Inflammatory macrophage treated with lipopolysaccharide for 1 hour (primary cell): ENCODE data around the gene DMAP1.
"Not testable (repeated sequence)": the region's sequence is repeated elsewhere in the genome, so short reads cannot be mapped to it uniquely, and the experiment has no call there.

ENCODE experiments used
- DNase-seq, 2 donors: peaks; one replicate each; pipeline ENCODE4 v3.0.0-alpha.2; 2020 to 2022

The DMAP1 gene, protein sequence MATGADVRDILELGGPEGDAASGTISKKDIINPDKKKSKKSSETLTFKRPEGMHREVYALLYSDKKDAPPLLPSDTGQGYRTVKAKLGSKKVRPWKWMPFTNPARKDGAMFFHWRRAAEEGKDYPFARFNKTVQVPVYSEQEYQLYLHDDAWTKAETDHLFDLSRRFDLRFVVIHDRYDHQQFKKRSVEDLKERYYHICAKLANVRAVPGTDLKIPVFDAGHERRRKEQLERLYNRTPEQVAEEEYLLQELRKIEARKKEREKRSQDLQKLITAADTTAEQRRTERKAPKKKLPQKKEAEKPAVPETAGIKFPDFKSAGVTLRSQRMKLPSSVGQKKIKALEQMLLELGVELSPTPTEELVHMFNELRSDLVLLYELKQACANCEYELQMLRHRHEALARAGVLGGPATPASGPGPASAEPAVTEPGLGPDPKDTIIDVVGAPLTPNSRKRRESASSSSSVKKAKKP

DNA sequence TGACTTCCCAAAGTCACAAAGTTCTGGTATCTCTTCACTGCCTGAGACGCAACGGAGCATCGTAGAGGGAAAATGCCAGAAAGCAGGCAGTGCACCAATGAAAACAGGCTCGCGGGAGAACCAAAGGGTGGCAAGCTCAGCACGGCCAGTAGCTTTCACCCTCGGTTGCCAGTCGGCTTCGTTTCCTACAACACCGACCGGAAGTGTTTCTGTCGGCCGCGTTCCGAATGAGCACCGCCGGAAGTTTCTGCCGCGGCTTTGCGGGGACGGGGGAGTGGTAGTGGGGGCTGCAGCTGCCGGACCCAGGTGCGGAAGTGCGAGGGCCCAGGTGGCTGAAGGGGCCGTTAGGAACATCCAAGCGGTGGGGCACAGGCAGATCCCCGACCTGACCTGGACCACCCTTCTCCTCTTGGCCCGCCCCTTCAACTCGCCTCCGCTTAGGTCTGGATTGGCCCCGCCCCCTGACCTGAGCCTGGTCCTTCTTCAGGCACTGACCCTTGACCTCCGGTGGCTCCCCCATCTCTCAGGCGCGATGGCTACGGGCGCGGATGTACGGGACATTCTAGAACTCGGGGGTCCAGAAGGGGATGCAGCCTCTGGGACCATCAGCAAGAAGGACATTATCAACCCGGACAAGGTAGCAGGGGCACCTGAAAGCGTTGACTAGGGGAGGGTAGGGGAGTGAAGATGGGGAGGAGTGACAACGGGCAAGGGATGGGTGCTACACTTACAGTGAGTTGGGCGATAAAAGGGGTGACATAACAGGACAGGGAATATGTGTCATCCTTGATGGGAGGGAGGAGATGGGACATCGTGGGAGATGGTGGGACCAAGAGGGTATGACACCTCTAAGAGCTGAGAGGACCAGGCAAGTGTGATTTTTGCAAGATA is at the start of gene DMAP1:
DMAP1 (plus strand) TSS at position 250 of the 891 bp plus-strand sequence; CDS start at position 533, 283 bp downstream.
- peak; percentile 66 to 92 for DNase-seq

DNA sequence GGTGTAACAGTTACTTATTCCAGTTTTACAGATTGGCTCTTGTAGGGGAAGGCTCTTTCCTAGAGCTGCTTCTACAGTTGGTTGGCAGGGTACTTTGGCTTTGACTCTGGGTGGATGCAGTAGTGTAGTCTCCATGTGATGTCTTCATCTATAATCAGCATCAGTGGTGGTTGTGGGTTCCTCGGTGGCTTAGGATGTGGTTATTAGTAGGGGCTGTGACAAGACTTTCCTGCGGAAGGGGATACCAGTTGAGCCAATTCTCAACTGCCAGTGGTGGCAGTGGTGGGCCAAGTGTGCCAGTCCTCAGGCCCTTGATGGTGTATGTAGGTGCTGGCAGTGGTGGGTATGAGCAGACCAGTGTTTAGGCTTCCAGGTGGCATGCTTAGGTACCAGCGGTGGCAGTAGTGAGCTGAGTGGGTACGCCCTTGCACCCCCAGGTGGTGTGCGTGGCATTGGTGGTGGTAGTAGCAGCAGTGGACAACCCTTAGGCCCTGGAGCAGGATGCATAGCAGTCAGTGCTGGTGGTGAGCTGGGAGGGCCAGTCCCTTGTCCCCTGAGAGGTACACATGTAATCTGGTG is 44.7 kb upstream of the DMAP1 start:
- no peak for DNase-seq

DNA sequence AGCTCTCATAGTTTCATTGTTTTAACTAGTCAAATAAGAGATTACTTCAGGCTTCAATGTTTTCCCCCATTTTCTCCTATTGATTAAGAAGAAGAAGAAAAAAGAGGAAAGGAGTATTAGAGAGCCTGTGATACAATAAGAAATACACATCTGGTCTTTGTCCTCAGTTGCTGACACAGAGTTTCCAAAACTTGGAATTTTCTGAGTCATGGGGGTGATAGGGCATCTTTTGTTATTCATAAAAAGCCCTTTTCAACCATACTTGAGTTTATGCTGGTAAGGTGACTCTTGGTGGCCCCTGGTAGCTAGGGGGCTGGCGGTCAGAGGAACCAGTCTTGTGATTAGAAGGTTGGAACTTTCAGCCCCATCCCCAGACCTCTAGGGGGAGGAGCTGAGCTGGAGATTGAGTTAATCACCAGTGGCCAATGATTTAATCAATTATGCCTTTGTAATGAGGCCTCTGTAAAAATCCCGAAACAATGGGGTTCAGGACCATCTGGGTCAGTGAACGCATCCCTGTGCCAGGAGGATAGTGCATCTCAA is 42.9 kb upstream of the DMAP1 start:
- DNase-seq = no peak

DNA sequence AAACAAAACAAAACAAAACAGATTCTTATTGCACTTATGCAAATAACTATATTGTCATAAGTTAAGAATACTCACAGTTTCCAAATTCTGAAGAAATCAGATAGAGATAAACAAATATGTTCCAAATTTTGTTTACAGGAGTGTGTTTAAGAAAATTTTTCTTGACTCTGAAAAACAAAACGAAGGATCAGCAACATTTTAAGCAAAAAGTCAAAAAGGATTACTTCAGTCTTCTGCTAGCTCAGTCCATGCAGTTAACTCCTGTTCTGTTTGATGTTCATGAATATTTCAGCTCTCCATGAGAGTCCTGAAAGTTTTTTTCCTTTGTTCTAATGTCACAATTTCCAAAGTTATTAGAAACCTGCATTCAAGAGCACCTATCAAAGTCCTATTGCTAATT is 38.6 kb upstream of the DMAP1 start:
- DNase-seq = no peak

DNA sequence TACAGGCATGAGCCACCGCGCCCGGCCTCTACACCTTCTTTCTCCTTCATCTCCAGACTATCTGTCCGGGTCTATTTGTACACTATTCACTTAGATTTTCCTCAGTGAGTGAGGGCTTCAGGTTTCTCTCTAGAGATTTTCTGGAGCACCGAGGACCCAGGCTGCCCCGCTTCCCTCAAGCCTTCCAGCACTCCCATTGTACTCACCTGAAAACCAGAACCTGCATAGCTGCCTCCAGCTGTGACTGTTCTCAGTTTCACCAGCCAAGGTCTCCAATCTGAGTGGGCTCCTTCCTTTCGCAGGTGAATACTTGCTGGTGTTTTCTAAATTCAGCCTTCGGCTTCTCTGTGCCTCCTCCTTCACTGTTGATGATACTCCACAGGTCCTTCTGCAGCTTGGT is 12.9 kb upstream of the DMAP1 start:
- DNase-seq = no peak

DNA sequence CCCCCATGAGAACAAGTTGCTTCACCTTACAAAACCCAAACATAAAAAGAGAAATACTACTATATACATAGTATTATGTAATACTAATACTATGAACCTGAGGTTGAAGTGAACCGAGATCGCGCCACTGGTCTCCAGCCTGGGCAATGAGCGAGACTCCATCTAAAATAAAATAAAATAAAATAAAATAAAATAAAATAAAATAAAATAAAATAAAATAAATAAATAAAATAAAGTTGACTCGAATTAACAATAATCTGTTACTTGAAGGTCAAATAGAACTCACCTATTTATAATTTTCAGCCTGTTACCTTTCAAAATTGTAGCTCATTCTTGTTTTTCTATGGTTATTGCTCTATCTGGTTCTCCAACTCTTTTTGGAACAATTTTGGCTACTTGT is 6.7 kb upstream of the DMAP1 start:
- DNase-seq = not testable (repeated sequence)

DNA sequence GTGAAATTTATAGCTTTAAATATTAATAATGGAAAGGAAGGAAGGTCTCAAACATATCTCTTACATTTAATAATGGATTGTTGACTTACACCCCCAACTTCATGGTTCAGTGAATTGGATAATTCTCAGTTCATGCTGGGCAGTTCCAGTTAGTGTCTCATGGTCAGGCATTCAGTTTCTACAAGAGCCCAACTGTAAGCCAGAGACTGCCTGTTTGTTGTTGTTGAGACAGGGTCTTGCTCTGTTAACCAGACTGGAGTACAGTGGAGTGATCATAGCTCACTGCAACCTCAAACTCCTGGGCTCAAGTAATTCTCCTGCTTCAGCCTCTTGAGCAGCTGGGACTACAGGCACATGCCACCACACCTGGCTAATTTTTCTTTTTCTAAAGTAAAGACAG is 5.0 kb upstream of the DMAP1 start:
- no peak for DNase-seq

DNA sequence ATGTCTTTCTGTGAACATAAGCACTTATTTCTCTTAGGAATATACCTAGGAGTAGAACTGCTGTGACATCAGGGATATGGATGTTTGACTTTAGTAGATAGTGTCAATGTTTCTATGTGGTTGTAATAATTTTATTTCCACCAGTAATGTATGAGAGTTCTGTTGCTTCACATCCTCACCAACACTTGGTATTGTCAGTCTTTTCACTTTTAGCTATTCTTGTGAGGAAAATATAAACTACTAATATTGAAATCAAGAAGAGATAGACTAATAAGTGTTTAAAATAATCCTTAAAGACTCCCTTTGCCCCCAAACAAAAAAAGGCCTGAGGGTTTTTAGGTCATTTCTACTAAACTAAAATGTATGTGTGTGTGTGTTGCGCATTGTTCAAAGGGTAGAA is 2.7 kb upstream of the DMAP1 start:
- no peak for DNase-seq

DNA sequence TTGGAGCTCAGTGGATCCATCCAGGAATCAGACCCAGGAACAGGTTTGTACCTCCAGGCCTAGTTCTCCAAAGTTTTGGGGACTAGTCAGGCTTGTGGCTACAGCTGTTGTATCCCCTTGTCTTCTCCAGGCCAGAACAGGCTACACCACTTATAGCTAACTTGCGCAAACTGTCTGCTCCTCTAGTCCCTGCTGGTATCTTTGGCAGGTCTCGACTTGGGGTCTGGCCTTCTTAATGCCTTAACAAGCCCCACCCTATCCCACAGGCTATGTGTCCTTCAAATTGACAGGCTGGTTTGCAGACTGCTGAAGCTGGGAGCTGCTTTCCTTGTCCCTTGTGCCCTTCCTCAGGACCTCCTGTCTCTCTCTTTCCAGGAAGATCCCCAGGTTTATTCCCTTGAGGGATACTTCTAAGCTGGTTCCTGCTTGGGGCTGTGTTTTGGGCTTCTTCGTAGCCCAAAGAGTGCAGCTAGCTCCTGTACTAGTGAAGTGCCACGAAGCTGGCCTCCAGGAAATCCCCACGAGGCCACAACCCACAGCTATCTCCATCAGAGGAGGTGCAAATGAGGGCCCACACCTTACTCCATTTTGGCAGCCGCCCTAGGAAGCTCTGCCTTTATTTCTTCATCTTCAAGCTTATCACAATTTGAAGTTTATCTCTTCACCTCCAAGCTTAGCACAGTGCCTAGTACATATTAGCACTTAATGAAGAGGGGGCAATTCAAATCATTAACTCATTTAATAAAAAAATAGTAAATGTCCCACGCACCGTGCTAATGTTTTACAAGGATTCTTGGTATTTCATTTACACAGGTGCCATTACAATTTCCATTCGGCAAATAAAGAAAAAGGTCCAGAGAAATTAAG is 683 bp upstream of the DMAP1 start:
- no peak for DNase-seq

DNA sequence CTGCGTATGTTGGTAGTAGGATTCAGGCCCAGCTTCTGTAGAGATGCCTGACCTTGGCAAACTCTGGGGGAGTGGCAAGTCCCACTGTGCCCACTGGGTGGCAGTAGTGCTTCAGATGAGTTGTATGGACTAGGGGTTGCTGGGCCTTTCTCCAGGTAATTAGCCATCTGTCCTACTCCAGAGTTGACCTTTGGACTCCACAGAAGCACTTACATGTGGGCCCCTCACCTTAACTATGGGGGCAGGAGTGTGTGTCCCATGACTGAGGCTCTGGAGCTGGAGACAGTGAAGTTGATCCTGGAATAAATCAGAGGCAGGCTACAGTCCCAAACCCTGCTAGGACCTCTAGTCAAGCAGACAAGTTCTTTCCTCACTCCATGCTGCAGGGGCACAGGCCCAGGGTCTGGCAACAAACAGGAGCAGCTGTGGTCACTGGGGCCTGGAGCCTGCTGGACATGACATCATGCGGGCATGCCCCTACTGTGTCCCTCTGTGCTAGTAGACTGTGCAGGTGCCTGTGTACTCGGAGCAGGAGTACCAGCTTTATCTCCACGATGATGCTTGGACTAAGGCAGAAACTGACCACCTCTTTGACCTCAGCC is 4.6 kb downstream of the DMAP1 start:
- DNase-seq = peak; percentile 44 to 93

DNA sequence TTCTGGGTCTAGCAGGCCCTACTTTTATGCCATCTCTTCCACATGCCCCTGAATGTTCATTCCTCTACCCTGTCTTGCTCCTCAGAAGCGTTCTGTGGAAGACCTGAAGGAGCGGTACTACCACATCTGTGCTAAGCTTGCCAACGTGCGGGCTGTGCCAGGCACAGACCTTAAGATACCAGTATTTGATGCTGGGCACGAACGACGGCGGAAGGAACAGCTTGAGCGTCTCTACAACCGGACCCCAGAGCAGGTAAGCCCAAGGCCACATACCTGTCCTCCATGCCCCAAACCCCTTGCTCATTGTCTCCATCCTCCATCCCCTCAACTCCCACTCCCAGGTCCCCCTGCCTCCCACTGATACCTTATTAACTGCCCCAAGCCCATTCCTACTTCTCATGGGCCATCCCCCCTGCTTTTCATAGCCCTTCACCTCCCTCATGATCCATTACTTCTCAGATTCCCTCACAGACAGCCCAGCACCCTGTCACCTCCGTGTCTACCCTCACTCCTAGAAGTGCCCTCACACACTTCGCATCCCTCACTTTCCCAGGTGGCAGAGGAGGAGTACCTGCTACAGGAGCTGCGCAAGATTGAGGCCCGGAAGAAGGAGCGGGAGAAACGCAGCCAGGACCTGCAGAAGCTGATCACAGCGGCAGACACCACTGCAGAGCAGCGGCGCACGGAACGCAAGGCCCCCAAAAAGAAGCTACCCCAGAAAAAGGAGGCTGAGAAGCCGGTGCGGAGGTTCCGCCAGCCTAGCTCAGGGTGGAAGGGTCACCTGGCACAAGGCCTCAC is 5.4 kb downstream of the DMAP1 start:
- no peak for DNase-seq

DNA sequence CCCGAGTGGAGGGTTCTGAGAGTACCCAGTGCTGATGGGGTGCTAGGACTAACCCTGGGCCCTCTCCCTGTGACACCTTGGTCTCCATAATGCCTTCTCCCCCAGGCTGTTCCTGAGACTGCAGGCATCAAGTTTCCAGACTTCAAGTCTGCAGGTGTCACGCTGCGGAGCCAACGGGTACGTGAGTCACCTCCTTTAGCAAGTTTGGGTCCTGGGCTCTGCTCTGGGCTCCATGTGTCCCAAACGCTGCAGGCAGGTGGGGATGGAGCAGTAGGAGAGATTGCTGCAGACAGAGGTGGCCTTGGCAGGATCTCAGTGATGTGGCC is 6.0 kb downstream of the DMAP1 start:
- no peak for DNase-seq

DNA sequence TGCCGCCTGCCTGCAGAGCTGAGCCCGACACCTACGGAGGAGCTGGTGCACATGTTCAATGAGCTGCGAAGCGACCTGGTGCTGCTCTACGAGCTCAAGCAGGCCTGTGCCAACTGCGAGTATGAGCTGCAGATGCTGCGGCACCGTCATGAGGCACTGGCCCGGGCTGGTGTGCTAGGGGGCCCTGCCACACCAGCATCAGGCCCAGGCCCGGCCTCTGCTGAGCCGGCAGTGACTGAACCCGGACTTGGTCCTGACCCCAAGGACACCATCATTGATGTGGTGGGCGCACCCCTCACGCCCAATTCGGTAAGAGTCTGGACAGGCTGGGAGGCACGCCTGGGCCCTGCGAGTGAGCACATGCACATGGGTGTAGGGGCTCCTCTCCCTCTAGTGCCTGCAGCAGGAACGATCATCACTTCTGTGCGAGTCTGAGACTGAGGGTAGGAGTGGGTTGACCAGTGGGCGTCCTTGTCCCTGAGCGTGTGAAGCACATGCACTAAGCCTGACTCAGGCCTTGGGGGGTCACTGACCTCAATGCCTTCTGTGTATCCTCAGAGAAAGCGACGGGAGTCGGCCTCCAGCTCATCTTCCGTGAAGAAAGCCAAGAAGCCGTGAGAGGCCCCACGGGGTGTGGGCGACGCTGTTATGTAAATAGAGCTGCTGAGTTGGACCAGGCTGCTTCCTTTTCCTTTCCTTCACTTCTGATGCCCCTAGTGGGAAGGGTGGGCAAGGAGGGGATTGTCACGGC is 6.9 kb downstream of the DMAP1 start:
- peak; percentile 20 to 28 for DNase-seq

DNA sequence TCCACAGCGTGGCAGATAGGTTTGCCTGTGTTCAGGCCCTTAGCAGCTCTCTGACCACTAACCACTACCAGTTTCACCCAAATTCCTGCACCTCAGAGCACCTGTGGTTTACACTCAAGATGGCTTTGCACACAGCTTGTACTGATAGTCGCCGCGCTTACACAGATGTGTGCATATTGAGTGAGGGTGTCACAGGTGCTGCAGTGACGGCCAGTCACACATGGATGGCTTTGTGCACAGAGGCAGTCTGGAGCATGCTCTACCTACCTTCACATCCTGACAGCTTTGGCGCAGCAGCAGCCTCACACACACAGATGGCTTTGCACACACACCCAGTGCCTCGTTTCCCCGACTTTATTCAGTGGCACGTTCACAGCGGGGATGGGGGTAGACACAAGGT is 7.5 kb downstream of the DMAP1 start:
- DNase-seq = no peak

DNA sequence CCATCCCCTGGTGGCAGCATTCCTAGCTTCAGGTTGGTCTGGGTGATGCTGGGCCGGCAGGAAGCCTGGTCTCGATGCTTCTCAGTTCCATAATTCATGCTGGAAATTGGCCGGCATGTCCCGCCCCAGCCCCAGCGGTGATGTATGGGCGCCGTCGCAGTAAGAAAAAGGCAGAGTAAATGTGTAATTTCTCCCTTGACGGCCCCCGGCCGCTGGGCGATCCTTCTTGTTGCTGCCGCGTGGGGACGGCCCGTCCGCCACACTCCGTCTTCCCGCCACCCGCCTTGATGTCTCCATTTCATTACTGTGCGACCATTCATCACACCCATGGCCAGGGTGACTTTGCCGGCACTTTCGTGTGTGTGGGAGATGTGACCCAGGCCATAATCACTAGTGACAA is 8.5 kb downstream of the DMAP1 start:
- no peak for DNase-seq

DNA sequence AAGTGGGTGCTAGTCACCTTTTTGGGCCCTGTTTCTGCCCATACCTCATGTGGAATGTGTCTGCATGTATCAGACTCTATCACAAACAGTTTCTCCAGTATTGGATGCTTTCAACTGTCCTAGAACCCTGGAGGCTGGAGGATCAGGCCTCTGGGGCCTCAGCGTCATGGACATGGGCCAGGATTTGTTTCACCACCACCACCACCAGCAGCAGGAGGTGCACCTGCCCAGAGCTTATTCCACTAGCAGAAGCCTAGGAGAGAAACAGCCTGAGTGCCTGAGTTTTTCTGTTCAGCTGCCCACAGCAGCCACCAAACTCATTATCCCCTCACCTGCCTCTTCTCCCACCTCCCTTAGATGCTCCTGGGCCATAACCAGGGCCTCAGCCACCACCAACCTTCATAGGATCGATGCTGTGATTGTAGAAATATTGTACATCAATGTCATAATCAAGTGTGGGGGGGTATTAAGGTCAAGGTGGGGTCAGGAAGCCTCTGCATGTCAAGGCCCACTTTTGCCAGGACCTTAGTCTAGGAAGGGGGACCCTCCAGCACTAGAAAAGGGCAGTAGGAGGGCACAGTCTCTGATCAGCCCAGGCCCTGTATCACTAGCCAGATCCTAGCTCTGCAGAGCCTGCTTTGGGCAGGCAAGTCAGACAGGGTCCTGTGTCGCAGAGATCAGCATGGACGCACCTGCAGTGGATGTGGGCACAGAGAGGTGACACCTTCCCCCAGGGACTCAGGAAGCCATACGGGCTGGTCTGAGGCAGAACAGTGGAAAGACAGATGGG is 9.3 kb downstream of the DMAP1 start:
- DNase-seq = no peak

DNA sequence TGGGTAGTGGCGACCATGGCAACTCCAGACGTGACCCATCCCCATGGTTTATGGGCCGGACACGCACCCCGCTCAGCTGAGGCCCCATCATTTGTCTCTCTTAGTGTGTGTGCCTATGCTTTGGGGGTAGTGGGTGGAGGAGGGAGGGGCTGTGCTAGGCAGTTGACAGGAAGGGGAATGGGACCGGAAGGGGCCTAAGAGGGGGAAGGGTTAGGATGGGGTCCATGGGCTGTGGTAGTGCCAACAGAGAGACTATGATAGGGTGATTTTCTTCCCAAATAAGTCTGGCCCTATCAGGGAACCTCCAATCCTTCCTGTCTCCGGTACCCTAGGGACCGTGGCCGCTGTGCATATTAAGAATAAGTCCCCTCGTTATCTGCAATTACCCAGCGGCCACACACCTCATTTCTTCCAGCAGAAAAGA is 9.9 kb downstream of the DMAP1 start:
- DNase-seq = no peak

DNA sequence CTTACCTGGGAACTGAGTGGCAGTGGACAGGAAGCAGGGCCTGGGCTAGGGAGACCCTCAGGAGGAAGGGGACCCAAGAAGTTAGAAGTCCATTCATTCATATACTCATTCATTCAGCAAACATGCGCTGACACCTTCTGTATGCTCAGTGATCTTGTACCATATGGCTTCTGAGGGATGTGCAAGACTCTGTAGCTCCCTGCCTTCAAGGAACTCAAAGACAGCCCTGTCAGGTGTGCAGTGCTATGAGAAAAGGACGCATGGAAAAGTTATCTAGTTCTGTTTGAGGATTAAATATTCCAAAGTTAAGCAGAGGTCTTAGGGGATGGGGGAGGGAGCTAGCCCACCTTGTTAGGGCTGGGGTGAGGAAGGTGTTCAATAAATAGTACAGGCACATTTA is 12.5 kb downstream of the DMAP1 start:
- no peak for DNase-seq

DNA sequence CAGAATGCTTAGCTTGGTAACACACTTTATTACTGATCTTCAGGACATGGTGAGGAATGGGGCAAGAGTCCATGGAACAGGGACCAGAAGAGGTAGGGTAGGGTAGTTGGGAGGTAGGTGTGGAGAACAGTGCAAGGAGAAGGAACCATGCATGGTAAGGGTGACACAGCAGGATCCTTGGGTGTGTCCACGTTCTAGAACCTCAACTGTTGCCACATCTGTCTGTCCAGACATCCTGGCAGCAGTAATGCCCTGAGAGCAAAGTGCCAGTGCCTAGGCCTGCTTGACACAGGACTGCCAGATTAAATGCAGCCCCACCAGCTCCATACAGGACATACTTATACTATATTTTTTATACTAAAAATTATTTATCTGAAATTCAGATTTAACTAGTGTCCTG is 13.9 kb downstream of the DMAP1 start:
- peak; percentile 40 to 65 for DNase-seq
